ENCODE measurements around the gene ABCB6.
A peak's percentile ranks its signal among the peaks of the same experiment; 100 is the strongest.

ABCB6 gene

GRCh38 chr2:219254590-219255201, 35.9 kb upstream of the ABCB6 start:
- no peak for DNase-seq (ENCODE audit: low read depth, low spot score)
- ChIA-PET POLR2A (no interaction called here), CTCF (interaction anchor here (0.6 to 3.2 kb wide), 8 partner anchors 9 to 116 kb away, joined by 3 to 37 read pairs (median 4); no protein-coding TSS in a partner anchor)
- H3K4me3 ChIP-seq (ENCODE audit: low read depth, low read length), result peak overlapping the region; percentile 57
- TF ChIP-seq CTCF (IDR thresholded peaks at IDR 0.05; ENCODE audit: insufficient read depth, low read length, missing control alignments), result no peak

GRCh38 chr2:219253753-219254589, 35.2 kb upstream of the ABCB6 start, which contains the start of gene TUBA4A:
Gene TUBA4A, minus strand, starts transcription at chr2:219253918. Its CDS starts 60 bp downstream, at chr2:219253858.
- H3K4me3 ChIP-seq (ENCODE audit: low read depth, low read length), result peak within 1 kb of the TSS; percentile 57
- CTCF ChIA-PET, result interaction anchor here (1.1 to 3.2 kb wide), 7 partner anchors 10 to 95 kb away, joined by 3 to 37 read pairs (median 12); no protein-coding TSS in a partner anchor
- POLR2A ChIA-PET, result interaction anchor here (1.0 kb wide), 1 partner anchor 9 kb away, joined by 3 read pairs; the partner anchor contains the start of genes GLB1L and STK16
- no peak for DNase-seq (ENCODE audit: low read depth, low spot score)
- TF ChIP-seq CTCF (IDR thresholded peaks at IDR 0.05; ENCODE audit: insufficient read depth, low read length, missing control alignments), result no peak

GRCh38 chr2:219252900-219253752, 34.4 kb upstream of the ABCB6 start, which contains the start of gene TUBA4B:
Gene TUBA4B, plus strand, starts transcription at chr2:219253243. Its CDS starts 165 bp downstream, at chr2:219253408.
- H3K4me3 ChIP-seq (ENCODE audit: low read depth, low read length), result peak within 1 kb of the TSS; percentile 57
- ChIA-PET CTCF (interaction anchor here (1.5 to 6.3 kb wide), 6 partner anchors 23 to 94 kb away, joined by 4 to 67 read pairs (median 12); partner anchors contain the start of gene DNAJB2), POLR2A (interaction anchor here (0.6 to 1.4 kb wide), 5 partner anchors 8 to 155 kb away, joined by 3 to 5 read pairs (median 3); partner anchors contain the start of genes GLB1L and STK16)
- no peak for DNase-seq (ENCODE audit: low read depth, low spot score)
- no peak for TF ChIP-seq CTCF (IDR thresholded peaks at IDR 0.05; ENCODE audit: insufficient read depth, low read length, missing control alignments)

- no peak for TF ChIP-seq CTCF (IDR thresholded peaks at IDR 0.05; ENCODE audit: insufficient read depth, low read length, missing control alignments)
- ChIA-PET CTCF (interaction anchor here (1.4 to 6.3 kb wide), 5 partner anchors 24 to 133 kb away, joined by 3 to 67 read pairs (median 7); partner anchors contain the start of gene DNAJB2), POLR2A (interaction anchor here (0.6 to 1.4 kb wide), 4 partner anchors 15 to 156 kb away, joined by 3 to 5 read pairs (median 4); no protein-coding TSS in a partner anchor)
- DNase-seq (ENCODE audit: low read depth, low spot score), result no peak
- H3K4me3 ChIP-seq (ENCODE audit: low read depth, low read length), result peak overlapping the region; percentile 57
These were observed 33.8 kb upstream of the ABCB6 start for GRCh38 chr2:219252570-219252899.

GRCh38 chr2:219252084-219252483, 33.3 kb upstream of the ABCB6 start:
- no peak for TF ChIP-seq CTCF (IDR thresholded peaks at IDR 0.05; ENCODE audit: insufficient read depth, low read length, missing control alignments)
- POLR2A ChIA-PET, result interaction anchor here (0.7 to 1.4 kb wide), 3 partner anchors 14 to 43 kb away, joined by 3 read pairs; no protein-coding TSS in a partner anchor
- CTCF ChIA-PET, result interaction anchor here (1.3 to 6.3 kb wide), 7 partner anchors 24 to 132 kb away, joined by 3 to 67 read pairs (median 4); partner anchors contain the start of gene DNAJB2
- no peak for DNase-seq (ENCODE audit: low read depth, low spot score)
- no peak overlapping the region for H3K4me3 ChIP-seq (ENCODE audit: low read depth, low read length)

All from AG04449 (cell line).